H9 (cell line): Measurements from ENCODE around the gene FSIP1. TPM values are rescaled to one million over a fixed set of nuclear protein-coding genes. Genes with fewer than 3 reads are reported as not detected.

Source experiments
- DNase-seq: peaks from one replicate; pipeline ENCODE4 v3.0.0-alpha.2; 2017
- H2AFZ ChIP-seq: one replicate; pipeline ENCODE4 v1.6.1; 2013; ENCODE audit warnings: mild to moderate bottlenecking, low read length, control low read depth, moderate library complexity
- H2AK5ac ChIP-seq: 2 replicates; pipeline ENCODE4 v1.6.1; 2013; ENCODE audit warnings: low read length, control low read depth, mixed read lengths; ENCODE audit not compliant: insufficient read length
- H2BK120ac ChIP-seq: one replicate; pipeline ENCODE4 v1.6.1; 2013; ENCODE audit warnings: low read depth, mild to moderate bottlenecking, low read length, control low read depth, inconsistent platforms; ENCODE audit not compliant: poor library complexity, severe bottlenecking
- H2BK12ac ChIP-seq: 2 replicates; pipeline ENCODE4 v1.6.1; 2013; ENCODE audit warnings: low read length, control low read depth, mixed read lengths, low read depth; ENCODE audit not compliant: insufficient read length
- H2BK15ac ChIP-seq: 2 replicates; pipeline ENCODE4 v1.6.1; 2013; ENCODE audit warnings: low read depth, low read length, control low read depth
- H2BK20ac ChIP-seq: one replicate; pipeline ENCODE4 v1.6.1; 2013; ENCODE audit warnings: low read depth, mild to moderate bottlenecking, low read length, control low read depth, inconsistent platforms; ENCODE audit not compliant: poor library complexity, severe bottlenecking
- H2BK5ac ChIP-seq: 2 replicates; pipeline ENCODE4 v1.6.1; 2013; ENCODE audit warnings: low read length, control low read depth, mixed read lengths; ENCODE audit not compliant: insufficient read length
- H3K14ac ChIP-seq: 2 replicates; pipeline ENCODE4 v1.6.1; 2013; ENCODE audit warnings: low read length, control low read depth; ENCODE audit not compliant: insufficient read depth
- H3K18ac ChIP-seq: 2 replicates; pipeline ENCODE4 v1.6.1; 2013; ENCODE audit warnings: low read depth, mild to moderate bottlenecking, mixed read lengths, low read length, control low read depth; ENCODE audit not compliant: insufficient read length
- H3K23ac ChIP-seq: 2 replicates; pipeline ENCODE4 v1.6.1; 2013; ENCODE audit warnings: low read length, control low read depth, mixed read lengths, low read depth; ENCODE audit not compliant: insufficient read length
- H3K23me2 ChIP-seq: 2 replicates; pipeline ENCODE4 v1.6.1; 2013; ENCODE audit warnings: low read depth, mild to moderate bottlenecking, mixed read lengths, low read length, control low read depth; ENCODE audit not compliant: insufficient read length, poor library complexity, severe bottlenecking
- H3K27ac ChIP-seq: 2 replicates; pipeline ENCODE4 v1.5.1; 2013; ENCODE audit warnings: low read length, control low read depth, mixed read lengths, low read depth; ENCODE audit not compliant: insufficient read length
- H3K27me3 ChIP-seq: 2 replicates; pipeline ENCODE4 v1.6.1; 2013; ENCODE audit warnings: low read length, control low read depth, inconsistent platforms; ENCODE audit not compliant: insufficient read depth
- H3K4ac ChIP-seq: 2 replicates; pipeline ENCODE4 v1.6.1; 2013; ENCODE audit warnings: low read depth, mild to moderate bottlenecking, control low read depth, inconsistent platforms, low read length, moderate library complexity
- H3K4me1 ChIP-seq: 2 replicates; pipeline ENCODE4 v1.6.1; 2013; ENCODE audit warnings: low read length, control low read depth, inconsistent platforms; ENCODE audit not compliant: insufficient read depth
- H3K4me2 ChIP-seq: 2 replicates; pipeline ENCODE4 v1.6.1; 2013; ENCODE audit warnings: low read length, control low read depth, mixed read lengths; ENCODE audit not compliant: insufficient read length, insufficient read depth
- H3K56ac ChIP-seq: 2 replicates; pipeline ENCODE4 v1.6.1; 2013; ENCODE audit warnings: low read depth, mild to moderate bottlenecking, mixed read lengths, low read length, control low read depth; ENCODE audit not compliant: insufficient read length
- H3K79me1 ChIP-seq: 2 replicates; pipeline ENCODE4 v1.6.1; 2013; ENCODE audit warnings: low read depth, mild to moderate bottlenecking, moderate library complexity, low read length, control low read depth, inconsistent platforms; ENCODE audit not compliant: insufficient read depth, poor library complexity, severe bottlenecking
- H3K79me2 ChIP-seq: 2 replicates; pipeline ENCODE4 v1.6.1; 2013; ENCODE audit warnings: low read length, control low read depth, inconsistent platforms; ENCODE audit not compliant: insufficient read depth
- H3K9ac ChIP-seq: 2 replicates; pipeline ENCODE4 v1.6.1; 2013; ENCODE audit warnings: low read length, control low read depth, mixed read lengths; ENCODE audit not compliant: insufficient read length; ENCODE audit errors: extremely low read depth
- H3K9me3 ChIP-seq: one replicate; pipeline ENCODE4 v1.6.1; 2013; ENCODE audit warnings: low read depth, low read length, inconsistent platforms; ENCODE audit not compliant: control insufficient read depth
- H3T11ph ChIP-seq: one replicate; pipeline ENCODE4 v1.6.1; 2013; ENCODE audit warnings: mild to moderate bottlenecking, low read length, control low read depth, inconsistent platforms
- H4K20me1 ChIP-seq: one replicate; pipeline ENCODE4 v1.6.1; 2013; ENCODE audit not compliant: control insufficient read depth, insufficient read length, insufficient read depth
- H4K5ac ChIP-seq: 2 replicates; pipeline ENCODE4 v1.6.1; 2013; ENCODE audit warnings: low read depth, mild to moderate bottlenecking, mixed read lengths, low read length, control low read depth; ENCODE audit not compliant: insufficient read length
- H4K8ac ChIP-seq: replicated peaks from 2 replicates; pipeline ENCODE4 v1.6.1; 2013; ENCODE audit warnings: low read length, control low read depth, mixed read lengths, low read depth; ENCODE audit not compliant: insufficient read length
- H4K91ac ChIP-seq: 2 replicates; pipeline ENCODE4 v1.6.1; 2013; ENCODE audit warnings: low read depth, mild to moderate bottlenecking, moderate library complexity, mixed read lengths, low read length, control low read depth; ENCODE audit not compliant: insufficient read length
- H3K27ac Mint-ChIP-seq, 3 experiments: 2 replicates in 2 of 3; 3 replicates in 1 of 3; pipeline ENCODE4 v1.8.0; 2020 to 2021; ENCODE audit warnings: mixed read lengths in 3 of 3, mild to moderate bottlenecking in 1 of 3, moderate library complexity in 1 of 3
- H3K27me3 Mint-ChIP-seq: 2 replicates; pipeline ENCODE4 v1.8.0; 2021; ENCODE audit warnings: low read depth, mild to moderate bottlenecking, moderate library complexity, mixed read lengths
- H3K36me3 Mint-ChIP-seq, 3 experiments: 2 replicates in 2 of 3; 3 replicates in 1 of 3; pipeline ENCODE4 v1.8.0; 2020 to 2021; ENCODE audit warnings: low read depth in 3 of 3, mixed read lengths in 3 of 3; ENCODE audit not compliant: insufficient read depth in 1 of 3
- H3K4me1 Mint-ChIP-seq, 2 experiments: 2 replicates each; pipeline ENCODE4 v1.8.0; 2020; ENCODE audit warnings: mixed read lengths in 2 of 2
- H3K4me3 Mint-ChIP-seq, 2 experiments: 2 replicates in 1 of 2; 3 replicates in 1 of 2; pipeline ENCODE4 v1.8.0; 2020 to 2021; ENCODE audit warnings: mild to moderate bottlenecking in 2 of 2, mixed read lengths in 2 of 2, moderate library complexity in 1 of 2
- H3K9me3 Mint-ChIP-seq, 2 experiments: 2 replicates in 1 of 2; 3 replicates in 1 of 2; pipeline ENCODE4 v1.8.0; 2020; ENCODE audit warnings: mild to moderate bottlenecking in 2 of 2, mixed read lengths in 2 of 2, moderate library complexity in 1 of 2
- CTCF ChIP-seq: fragments of 200-600 bp; sonication (generic); conservative IDR thresholded peaks from 3 replicates; pipeline ENCODE4 v1.8.0; 2021; ENCODE audit warnings: antibody characterized with exemption, mild to moderate bottlenecking
- WGBS: extraction: QIAGEN DNeasy Blood & Tissue Kit; methylation state at CpG from one replicate; pipeline ENCODE4 v1.1.7; 2013; ENCODE audit warnings: missing lambda C conversion rate, low lambda C conversion rate, mixed read lengths; ENCODE audit not compliant: insufficient read length; ENCODE audit errors: extremely low coverage; 5-methylcytosine and 5-hydroxymethylcytosine counted together
- total RNA-seq: library from RNA; stranded (reverse); gene quantifications from 2 replicates; pipeline ENCODE4 v1.2.1, GENCODE V29; 2021

The FSIP1 gene
- total RNA-seq, 1 experiment from 2014 or later: 0.96 TPM

GRCh38 chr15:39639037-39639436 lies 143.6 kb downstream of the FSIP1 start:
- H2AFZ ChIP-seq: no peak overlapping the region
- no peaks in the 10 kb centered on the region for H3K79me2 ChIP-seq
- no peak overlapping the region for H2BK15ac ChIP-seq
- H3K4me3 Mint-ChIP-seq: no peak overlapping the region
- H3K9me3 Mint-ChIP-seq: no peaks in the 10 kb centered on the region
- no peak overlapping the region for H4K91ac ChIP-seq
- no peak overlapping the region for H2BK20ac ChIP-seq
- no peak overlapping the region for H3T11ph ChIP-seq
- H3K27ac Mint-ChIP-seq: no peak overlapping the region
- H3K23ac ChIP-seq: no peak overlapping the region
- H2AK5ac ChIP-seq: no peak overlapping the region
- no peak overlapping the region for H3K27ac ChIP-seq
- DNase-seq: no peak
- WGBS: no CpG with 5 or more reads among the region's 1 CpG
- no peaks in the 10 kb centered on the region for H3K4me1 ChIP-seq
- no peak overlapping the region for H3K9ac ChIP-seq
- H2BK120ac ChIP-seq: no peak overlapping the region
- H3K36me3 Mint-ChIP-seq: no peaks in the 10 kb centered on the region
- H3K9me3 ChIP-seq: no peaks in the 10 kb centered on the region
- no peaks in the 10 kb centered on the region for H3K27me3 Mint-ChIP-seq
- no peaks in the 10 kb centered on the region for H3K27me3 ChIP-seq
- H4K20me1 ChIP-seq: no peaks in the 10 kb centered on the region
- H2BK5ac ChIP-seq: no peak overlapping the region
- TF ChIP-seq CTCF: no peak
- no peak overlapping the region for H4K5ac ChIP-seq
- no peaks in the 10 kb centered on the region for H3K79me1 ChIP-seq
- no peaks in the 10 kb centered on the region for H3K23me2 ChIP-seq
- no peak overlapping the region for H2BK12ac ChIP-seq
- no peak overlapping the region for H3K4ac ChIP-seq
- peaks cover 9 to 27% of the 10 kb centered on the region in 2 experiments for H3K4me1 Mint-ChIP-seq
- H3K56ac ChIP-seq: no peak overlapping the region
- no peak overlapping the region for H3K4me2 ChIP-seq
- H3K18ac ChIP-seq: no peak overlapping the region
- no peak overlapping the region for H4K8ac ChIP-seq
- H3K14ac ChIP-seq: no peak overlapping the region
